GM12878 (cell line): ENCODE data around the gene RGS1. TPM values are rescaled to one million over a fixed set of nuclear protein-coding genes. Genes with fewer than 3 reads are reported as not detected.

ENCODE experiments used
- ATAC-seq: fragments of 200-7000 bp; cut with Tn5 transposase; 3 replicates; pipeline ENCODE4 v1.9.1; 2020; ENCODE audit warnings: mild to moderate bottlenecking, moderate library complexity
- BruUV-seq: library from RNA; stranded (reverse); fragments of 400-500 nt; replicated peaks from 2 replicates; lab custom pipeline; 2021; lab: Mats Ljungman, UMichigan
- CTCF ChIA-PET: fragments of 300-600 bp; sonication (Branson Sonifier 250); formaldehyde crosslinking; extraction: SDS; loops from one replicate; lab custom pipeline; 2021; ENCODE audit warnings: inconsistent platforms; lab: Yijun Ruan, JAX
- POLR2A ChIA-PET: fragments of 350-600 bp; formaldehyde crosslinking; extraction: SDS; loops from one replicate; lab custom pipeline; 2021; ENCODE audit warnings: inconsistent platforms; lab: Charles Lee
- RAD21 ChIA-PET: fragments of 300-600 bp; sonication (Branson Sonifier 250); formaldehyde crosslinking; loops from one replicate; lab custom pipeline; 2023; ENCODE audit warnings: antibody characterized with exemption; ENCODE audit not compliant: unreplicated experiment; lab: Charles Lee
- SMC1A ChIA-PET: fragments of 300-600 bp; sonication (Branson Sonifier 250); formaldehyde crosslinking; loops from one replicate; lab custom pipeline; 2023; ENCODE audit not compliant: unreplicated experiment, uncharacterized antibody; lab: Charles Lee
- DNase-seq: peaks from one replicate; pipeline ENCODE4 v3.0.0-alpha.2; 2011; ENCODE audit warnings: low read depth, low spot score
- FAIRE-seq: peaks from 3 replicates; lab custom pipeline; 2011; peaks lifted over from hg19 to GRCh38; lab: Jason Lieb, UNC
- H2AFZ ChIP-seq: 2 replicates; pipeline ENCODE4 v1.6.0; 2011; ENCODE audit warnings: low read depth, low read length, control low read depth; ENCODE audit not compliant: control insufficient read depth
- H3K27ac ChIP-seq: 2 replicates; pipeline ENCODE4 v1.5.1; 2011; ENCODE audit warnings: control low read depth; ENCODE audit not compliant: control insufficient read depth, insufficient read depth
- H3K27me3 ChIP-seq, 2 experiments: replicated peaks in 1 of 2; 2 replicates each; pipeline versions ENCODE4 v1.6.0 to v1.6.1; 2011; ENCODE audit warnings: low read length in 1 of 2; ENCODE audit not compliant: control insufficient read depth in 2 of 2, insufficient read depth in 2 of 2
- H3K36me3 ChIP-seq, 2 experiments: 2 replicates each; pipeline ENCODE4 v1.5.1; 2011; ENCODE audit warnings: low read length in 1 of 2; ENCODE audit not compliant: control insufficient read depth in 2 of 2, insufficient read depth in 2 of 2
- H3K4me1 ChIP-seq: 2 replicates; pipeline ENCODE4 v1.6.1; 2011; ENCODE audit warnings: mild to moderate bottlenecking, low read length, moderate library complexity, mixed read lengths; ENCODE audit not compliant: control insufficient read depth, insufficient read depth
- H3K4me2 ChIP-seq: 2 replicates; pipeline ENCODE4 v1.6.0; 2011; ENCODE audit warnings: control low read depth; ENCODE audit not compliant: control insufficient read depth, insufficient read depth
- H3K4me3 ChIP-seq: fragments of 200-600 bp; sonication (generic); 2 replicates; pipeline ENCODE4 v1.5.1; 2016
- H3K79me2 ChIP-seq: 2 replicates; pipeline ENCODE4 v1.6.0; 2011; ENCODE audit warnings: low read length; ENCODE audit not compliant: control insufficient read depth, insufficient read depth
- H3K9ac ChIP-seq: 2 replicates; pipeline ENCODE4 v1.8.0; 2011; ENCODE audit warnings: low read length, control low read depth, mixed read lengths; ENCODE audit not compliant: control insufficient read depth, insufficient read depth
- H3K9me3 ChIP-seq: replicated peaks from 3 replicates; pipeline ENCODE4 v1.5.1; 2011; ENCODE audit warnings: mild to moderate bottlenecking, low read length; ENCODE audit not compliant: control insufficient read depth, insufficient read depth
- H4K20me1 ChIP-seq: 2 replicates; pipeline ENCODE4 v1.6.0; 2011; ENCODE audit not compliant: control insufficient read depth, insufficient read depth
- CEBPZ ChIP-seq: fragments of 150-350 bp; IDR thresholded peaks from 2 replicates; pipeline ENCODE4 v1.6.1; 2016; ENCODE audit warnings: low read depth, low read length
- EGR1 ChIP-seq, 2 experiments: IDR thresholded peaks; 1 replicate in 1 of 2; 2 replicates in 1 of 2; pipeline ENCODE4 v1.6.1; 2011 to 2012; ENCODE audit warnings: low read depth in 2 of 2, low read length in 2 of 2, borderline replicate concordance in 1 of 2, mild to moderate bottlenecking in 1 of 2, moderate library complexity in 1 of 2
- ESRRA ChIP-seq: IDR thresholded peaks from 2 replicates; pipeline ENCODE4 v1.6.1; 2012; ENCODE audit warnings: mild to moderate bottlenecking, low read length, improper control_type of control experiment
- PAX8 ChIP-seq: fragments of 450-650 bp; IDR thresholded peaks from 2 replicates; pipeline ENCODE4 v1.6.1; 2017; ENCODE audit warnings: mild to moderate bottlenecking, moderate library complexity
- RB1 ChIP-seq: fragments of 450-650 bp; formaldehyde crosslinking; IDR thresholded peaks from 2 replicates; pipeline ENCODE4 v1.6.1; 2017; ENCODE audit warnings: mild to moderate bottlenecking, borderline replicate concordance
- REST ChIP-seq: IDR thresholded peaks from 2 replicates; pipeline ENCODE4 v1.6.1; 2012; ENCODE audit warnings: mild to moderate bottlenecking, low read depth, low read length
- SMAD5 ChIP-seq: IDR thresholded peaks from 2 replicates; pipeline ENCODE4 v1.6.1; 2016; ENCODE audit warnings: antibody characterized with exemption, low read depth
- SPI1 ChIP-seq: IDR thresholded peaks from 2 replicates; pipeline ENCODE4 v1.6.1; 2011; ENCODE audit warnings: low read depth, mild to moderate bottlenecking, low read length, moderate library complexity, borderline replicate concordance; ENCODE audit not compliant: insufficient read depth
- SRF ChIP-seq, 2 experiments: IDR thresholded peaks; 2 replicates each; pipeline ENCODE4 v1.6.1; 2011; ENCODE audit warnings: low read depth in 2 of 2, low read length in 2 of 2, mild to moderate bottlenecking in 1 of 2, moderate library complexity in 1 of 2
- STAT3 ChIP-seq: IDR thresholded peaks from 2 replicates; pipeline ENCODE4 v1.6.1; 2011; ENCODE audit warnings: low read depth, low read length, improper control_type of control experiment
- SUPT20H ChIP-seq: IDR thresholded peaks from 2 replicates; pipeline ENCODE4 v1.6.1; 2011; ENCODE audit warnings: low read depth, mild to moderate bottlenecking, low read length, moderate library complexity, borderline replicate concordance; ENCODE audit not compliant: control insufficient read depth
- YBX1 ChIP-seq: fragments of 450-650 bp; IDR thresholded peaks from 2 replicates; pipeline ENCODE4 v1.6.1; 2016; ENCODE audit warnings: antibody characterized with exemption
- ZBTB11 ChIP-seq: fragments of 450-650 bp; formaldehyde crosslinking; IDR thresholded peaks from 2 replicates; pipeline ENCODE4 v1.5.0; 2022; ENCODE audit warnings: mild to moderate bottlenecking, missing genetic modification characterization
- WGBS: methylation state at CpG from one replicate; pipeline ENCODE4 v1.1.6; 2016; ENCODE audit warnings: low lambda C conversion rate; ENCODE audit not compliant: insufficient replicate concordance, insufficient coverage; ENCODE audit errors: missing lambda C conversion rate; 5-methylcytosine and 5-hydroxymethylcytosine counted together
- in situ Hi-C: fragments of 300-500 bp; cut with MboI; formaldehyde crosslinking; loops from 9 replicates; pipeline ENCODE4 v1.14.3; 2018; ENCODE audit warnings: mixed read lengths
- intact Hi-C: fragments of 100-400 bp; cut with micrococcal nuclease; formaldehyde crosslinking; loops from one replicate; pipeline ENCODE4 v1.14.2; 2022; ENCODE audit not compliant: unreplicated experiment
- polyA plus RNA-seq, 11 experiments: library from polyadenylated mRNA; depleted of rRNA in 4 of 11; unstranded in 6 of 11; stranded (reverse) in 5 of 11; fragments of >200 nt; fragmentation: Nextera tagmentation in 4 of 11; fragmentation: Illumina TruSeq in 1 of 11; extraction: Ambion mirVana in 4 of 11; extraction: Trizol in 1 of 11; gene quantifications; 1 replicate in 1 of 11; 2 replicates in 10 of 11; pipeline versions ENCODE4 v1.2.1 to v1.2.3, GENCODE V29; 2011 to 2016; ENCODE audit warnings: inconsistent platforms in 2 of 11, missing spikeins in 2 of 11, low read depth in 1 of 11
- total RNA-seq, 4 experiments: library from RNA; depleted of rRNA in 3 of 4; stranded (reverse); fragments of >200 nt in 3 of 4; fragmentation: Illumina TruSeq in 1 of 4; extraction: Trizol in 1 of 4; gene quantifications; 2 replicates each; pipeline versions ENCODE4 v1.2.1 to v1.2.3, GENCODE V29; 2013 to 2021

Gene RGS1
- total and polyA plus RNA-seq, 10 of the 15 experiments (the other 5 are each of a cell fraction or from before 2014, with no cell fraction given): 20.7 to 882 (median 45.9) TPM

DNA sequence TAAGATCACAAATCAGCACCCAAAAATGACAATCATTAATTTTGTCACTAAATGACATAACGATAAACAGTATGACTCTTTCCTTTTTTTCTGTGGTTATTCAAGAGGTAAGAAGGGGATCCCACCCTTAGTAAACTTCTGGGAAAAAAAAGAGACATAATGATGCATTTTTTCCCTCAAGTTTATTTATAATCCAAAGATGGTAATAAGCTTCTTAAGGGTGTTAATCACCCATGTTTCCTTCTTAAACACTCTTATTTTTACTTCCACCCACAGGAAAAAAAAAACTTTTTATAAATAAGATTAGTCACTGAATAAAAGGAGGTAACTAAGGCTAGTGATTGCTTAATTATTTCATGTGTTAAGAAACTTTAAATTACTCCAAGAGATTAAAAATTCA lies 24.7 kb downstream of the RGS1 start:
- no peak overlapping the region for H2AFZ ChIP-seq
- intact Hi-C loops: loop anchor here (2.0 kb wide), 1 partner anchor 19 kb away; no protein-coding TSS in a partner anchor
- DNase-seq (no peak), ATAC-seq (no peak), FAIRE-seq (no peak)
- H3K9ac ChIP-seq: no peak overlapping the region
- CTCF ChIA-PET: interaction anchor here (0.7 to 3.5 kb wide), 8 partner anchors 9 to 123 kb away, joined by 3 to 18 read pairs (median 5); no protein-coding TSS in a partner anchor
- 0% methylated on average over 1 of the region's 1 CpG for WGBS
- POLR2A ChIA-PET: interaction anchor here (0.6 to 4.0 kb wide), 4 partner anchors 13 to 61 kb away, joined by 3 to 16 read pairs (median 5); no protein-coding TSS in a partner anchor
- in situ Hi-C loops: no loop called here
- no peak overlapping the region for H3K27ac ChIP-seq
- H3K79me2 ChIP-seq: no peaks in the 10 kb centered on the region
- H3K4me3 ChIP-seq: no peak overlapping the region
- RAD21 ChIA-PET: interaction anchor here (0.6 to 2.2 kb wide), 9 partner anchors 14 to 420 kb away, joined by 3 to 6 read pairs (median 4); no protein-coding TSS in a partner anchor
- peaks cover 7% of the 10 kb centered on the region; the same call in 1 of the 2 replicates for H3K4me1 ChIP-seq
- SMC1A ChIA-PET: interaction anchor here (0.7 to 5.1 kb wide), 14 partner anchors 9 to 126 kb away, joined by 3 to 79 read pairs (median 4); no protein-coding TSS in a partner anchor
- no peaks in the 10 kb centered on the region for H3K36me3 ChIP-seq
- H3K27me3 ChIP-seq: no peaks in the 10 kb centered on the region
- no peaks in the 10 kb centered on the region for H4K20me1 ChIP-seq
- no peaks in the 10 kb centered on the region for H3K9me3 ChIP-seq
- no TSS peak for BruUV-seq
- H3K4me2 ChIP-seq: no peak overlapping the region
- TF ChIP-seq CEBPZ: no peak
- TF ChIP-seq ZBTB11: no peak
- no peak for TF ChIP-seq REST
- no peak for TF ChIP-seq SRF (IDR thresholded peaks at IDR 0.05; ENCODE audit: low read depth in 2 of 2, low read length in 2 of 2)
- TF ChIP-seq STAT3: no peak
- TF ChIP-seq ESRRA: no peak
- no peak for TF ChIP-seq SPI1
- no peak for TF ChIP-seq SMAD5
- no peak for TF ChIP-seq SUPT20H
- no peak for TF ChIP-seq EGR1 (IDR thresholded peaks at IDR 0.05; ENCODE audit: borderline replicate concordance in 1 of 2, low read depth in 2 of 2, low read length in 2 of 2)
- no peak for TF ChIP-seq YBX1
- TF ChIP-seq RB1: no peak
- TF ChIP-seq PAX8: no peak
